CD4-positive, alpha-beta T cell (primary cell): ENCODE data around the gene EEF1A2. TPM values are rescaled to one million over a fixed set of nuclear protein-coding genes. Genes with fewer than 3 reads are reported as not detected.

ENCODE experiments used
- ATAC-seq: fragments of 200-7000 bp; cut with Tn5 transposase; one replicate; pipeline ENCODE4 v1.10.0; 2022; ENCODE audit warnings: mild to moderate bottlenecking; ENCODE audit not compliant: poor library complexity
- CTCF ChIA-PET: fragments of 350-600 bp; sonication (Branson Sonifier 250); formaldehyde crosslinking; loops from one replicate; lab custom pipeline; 2021; ENCODE audit warnings: antibody characterized with exemption, inconsistent platforms; lab: Charles Lee
- POLR2A ChIA-PET: fragments of 350-600 bp; sonication (Branson Sonifier 250); formaldehyde crosslinking; loops from one replicate; lab custom pipeline; 2021; ENCODE audit warnings: antibody characterized with exemption, inconsistent platforms; lab: Charles Lee
- DNase-seq, 14 experiments: peaks; one replicate each; pipeline ENCODE4 v3.0.0-alpha.2; 2013 to 2020; ENCODE audit warnings: mixed read lengths in 2 of 14
- H3K27ac ChIP-seq, 2 donors: one replicate each; pipeline versions ENCODE4 v1.5.1 to v1.7.0; 2013; ENCODE audit warnings: low read length in 2 of 2, low read depth in 1 of 2, mild to moderate bottlenecking in 1 of 2
- H3K27me3 ChIP-seq, 2 experiments: 1 replicate in 1 of 2; 2 replicates in 1 of 2; pipeline versions ENCODE4 v1.6.1 to v1.7.0; 2013; ENCODE audit warnings: low read length in 2 of 2, control low read depth in 1 of 2, mild to moderate bottlenecking in 1 of 2, moderate library complexity in 1 of 2; ENCODE audit not compliant: insufficient read depth in 2 of 2, control insufficient read depth in 1 of 2
- H3K36me3 ChIP-seq: one replicate; pipeline ENCODE4 v1.6.1; 2013; ENCODE audit warnings: low read length, control low read depth; ENCODE audit not compliant: insufficient read depth
- H3K4me1 ChIP-seq: one replicate; pipeline ENCODE4 v1.6.1; 2013; ENCODE audit warnings: low read length, control low read depth; ENCODE audit not compliant: insufficient read depth
- H3K4me3 ChIP-seq: one replicate; pipeline ENCODE4 v1.5.1; 2013; ENCODE audit warnings: mild to moderate bottlenecking, low read length, moderate library complexity
- H3K9me3 ChIP-seq, 2 experiments: 1 replicate in 1 of 2; 2 replicates in 1 of 2; pipeline versions ENCODE4 v1.6.1 to v1.7.0; 2013; ENCODE audit warnings: low read length in 2 of 2, mild to moderate bottlenecking in 2 of 2, control low read depth in 1 of 2, moderate library complexity in 1 of 2; ENCODE audit not compliant: control insufficient read depth in 1 of 2, insufficient read depth in 1 of 2
- H3K27ac Mint-ChIP-seq: one replicate; pipeline ENCODE4 v1.8.0; 2020; ENCODE audit warnings: mixed read lengths
- H3K27me3 Mint-ChIP-seq: one replicate; pipeline ENCODE4 v1.8.0; 2021; ENCODE audit warnings: mixed read lengths
- H3K36me3 Mint-ChIP-seq: one replicate; pipeline ENCODE4 v1.8.0; 2021; ENCODE audit warnings: low read depth, mixed read lengths
- H3K4me1 Mint-ChIP-seq: one replicate; pipeline ENCODE4 v1.8.0; 2021; ENCODE audit warnings: low read depth, mixed read lengths
- H3K4me3 Mint-ChIP-seq: one replicate; pipeline ENCODE4 v1.8.0; 2020; ENCODE audit warnings: mild to moderate bottlenecking, mixed read lengths
- H3K9me3 Mint-ChIP-seq: one replicate; pipeline ENCODE4 v1.8.0; 2020; ENCODE audit warnings: mixed read lengths
- CTCF ChIP-seq: fragments of 200-600 bp; IDR thresholded peaks from one replicate; pipeline ENCODE4 v1.8.0; 2022; ENCODE audit warnings: antibody characterized with exemption, mild to moderate bottlenecking
- intact Hi-C, 2 experiments: fragments of 100-400 bp; cut with DNase I in 1 of 2; cut with micrococcal nuclease in 1 of 2; formaldehyde crosslinking; loops; one replicate each; pipeline versions ENCODE4 v1.15.1 to v1.9.0; 2023 to 2025; cut with DNase I, micrococcal nuclease
- total RNA-seq, 174 experiments: library from RNA in 2 of 174; stranded (reverse) in 2 of 174; gene quantifications; one replicate each; pipeline ENCODE4 v1.2.3 and lab custom pipeline; 2021 to 2026

EEF1A2 gene
- total RNA-seq, 2 experiments from 2014 or later = 0.92 to 1.1 TPM

GRCh38 chr20:63501818-63502670 is 3.2 kb upstream of the EEF1A2 start:
- ATAC-seq (no peak), DNase-seq (peak in 1 of 14 experiments; percentile 23)
- Mint-ChIP-seq H3K27me3 (peaks cover 31% of the 10 kb centered on the region), H3K4me3 (no peak overlapping the region), H3K9me3 (peaks cover 2% of the 10 kb centered on the region), H3K36me3 (no peaks in the 10 kb centered on the region), H3K4me1 (peaks cover 1% of the 10 kb centered on the region), H3K27ac (no peak overlapping the region)
- Histone ChIP-seq H3K36me3 (no peaks in the 10 kb centered on the region), H3K4me1 (peaks cover 20% of the 10 kb centered on the region), H3K9me3 (peaks cover 13 to 34% of the 10 kb centered on the region in 2 experiments), H3K4me3 (no peak overlapping the region), H3K27ac (no peak overlapping the region), H3K27me3 (peaks cover 22 to 30% of the 10 kb centered on the region in 2 experiments)
- POLR2A ChIA-PET = no interaction called here
- no peak for TF ChIP-seq CTCF
- intact Hi-C loops = no loop called here
- CTCF ChIA-PET = no interaction called here

GRCh38 chr20:63500902-63501817 is 2.3 kb upstream of the EEF1A2 start:
- Mint-ChIP-seq H3K4me1 (peaks cover 5% of the 10 kb centered on the region), H3K36me3 (no peaks in the 10 kb centered on the region), H3K27ac (no peak overlapping the region), H3K4me3 (peak overlapping the region; percentile 42), H3K9me3 (peaks cover 2% of the 10 kb centered on the region), H3K27me3 (peaks cover 35% of the 10 kb centered on the region)
- DNase-seq (peak in 1 of 14 experiments; percentile 17), ATAC-seq (no peak)
- H3K9me3 ChIP-seq = peaks cover 13 to 34% of the 10 kb centered on the region in 2 experiments
- H3K36me3 ChIP-seq = no peaks in the 10 kb centered on the region
- peaks cover 26 to 38% of the 10 kb centered on the region in 2 experiments for H3K27me3 ChIP-seq
- TF ChIP-seq CTCF = no peak
- intact Hi-C loops = no loop called here
- no peak overlapping the region for H3K4me3 ChIP-seq
- peaks cover 26% of the 10 kb centered on the region for H3K4me1 ChIP-seq
- CTCF ChIA-PET = no interaction called here
- POLR2A ChIA-PET = no interaction called here
- no peak overlapping the region for H3K27ac ChIP-seq

- Histone ChIP-seq H3K4me1 (peaks cover 33% of the 10 kb centered on the region), H3K36me3 (no peaks in the 10 kb centered on the region), H3K27me3 (peaks cover 26 to 34% of the 10 kb centered on the region in 2 experiments), H3K27ac (no peak overlapping the region), H3K4me3 (no peak overlapping the region), H3K9me3 (peaks cover 9 to 28% of the 10 kb centered on the region in 2 experiments)
- Mint-ChIP-seq H3K4me1 (peaks cover 5% of the 10 kb centered on the region), H3K27ac (no peak overlapping the region), H3K4me3 (no peak overlapping the region), H3K27me3 (peaks cover 33% of the 10 kb centered on the region), H3K36me3 (no peaks in the 10 kb centered on the region), H3K9me3 (peaks cover 2% of the 10 kb centered on the region)
- peak in 1 of 14 experiments; percentile 29 for DNase-seq
- ChIA-PET POLR2A (no interaction called here), CTCF (no interaction called here)
- intact Hi-C loops = no loop called here
- no peak for TF ChIP-seq CTCF
- no peak for ATAC-seq
Measured at GRCh38 chr20:63500151-63500901, 1.4 kb upstream of the EEF1A2 start.
